A549 (cell line): ENCODE measurements around the gene PIGV.

Source experiments
- CHD2 ChIP-seq: fragments of 150-350 bp; IDR thresholded peaks from 2 replicates; pipeline ENCODE4 v1.6.1; 2014; ENCODE audit warnings: low read length; ENCODE audit not compliant: partially characterized antibody
- CTCF ChIP-seq: fragments of >200 bp; sonication (Bioruptor Twin); formaldehyde crosslinking; IDR thresholded peaks from 3 replicates; pipeline ENCODE4 v1.5.1; 2016
- HDAC2 ChIP-seq: fragments of 200-600 bp; sonication (generic); IDR thresholded peaks from 2 replicates; pipeline ENCODE4 v1.6.1; 2016
- HES2 ChIP-seq: fragments of >200 bp; sonication (Bioruptor Twin); formaldehyde crosslinking; IDR thresholded peaks from 2 replicates; pipeline ENCODE4 v1.6.1; 2016
- MAFK ChIP-seq: fragments of 450-650 bp; IDR thresholded peaks from 2 replicates; pipeline ENCODE4 v1.6.1; 2014; ENCODE audit not compliant: partially characterized antibody
- MYC ChIP-seq: IDR thresholded peaks from 2 replicates; pipeline ENCODE4 v1.6.1; 2012; ENCODE audit warnings: mild to moderate bottlenecking, inconsistent platforms, low read length, improper control_type of control experiment, borderline replicate concordance
- NR3C1 ChIP-seq: fragments of >200 bp; sonication (Bioruptor Twin); formaldehyde crosslinking; IDR thresholded peaks from 3 replicates; pipeline ENCODE4 v1.6.1; 2017
- POLR2A ChIP-seq: IDR thresholded peaks from 2 replicates; pipeline ENCODE4 v1.6.1; 2012; ENCODE audit warnings: mild to moderate bottlenecking, low read length
- RARB ChIP-seq: fragments of 250-450 bp; sonication (Bioruptor Pico); IDR thresholded peaks from 2 replicates; pipeline ENCODE4 v1.8.0; 2021; ENCODE audit warnings: mild to moderate bottlenecking, moderate library complexity
- RNF2 ChIP-seq: fragments of 200-600 bp; sonication (generic); IDR thresholded peaks from 2 replicates; pipeline ENCODE4 v1.6.1; 2016; ENCODE audit warnings: low read depth, mild to moderate bottlenecking, antibody characterized with exemption, moderate library complexity, borderline replicate concordance
- SMC3 ChIP-seq: fragments of >200 bp; sonication (Bioruptor Twin); formaldehyde crosslinking; IDR thresholded peaks from 3 replicates; pipeline ENCODE4 v1.6.1; 2018; ENCODE audit warnings: inconsistent platforms
- TP53 ChIP-seq: fragments of 250-450 bp; sonication (Bioruptor Pico); IDR thresholded peaks from 2 replicates; pipeline ENCODE4 v1.5.0; 2021; ENCODE audit warnings: mild to moderate bottlenecking, moderate library complexity
- USF2 ChIP-seq: fragments of 450-650 bp; IDR thresholded peaks from 2 replicates; pipeline ENCODE4 v1.6.1; 2014; ENCODE audit warnings: antibody characterized with exemption
- ZFP36 ChIP-seq: fragments of 450-650 bp; IDR thresholded peaks from 2 replicates; pipeline ENCODE4 v1.6.1; 2014; ENCODE audit warnings: borderline replicate concordance; ENCODE audit not compliant: partially characterized antibody

GRCh38 chr1:26775666-26776065 is 12.1 kb upstream of the PIGV start:
- TF ChIP-seq SMC3 (no peak), CTCF (no peak), HES2 (no peak), POLR2A (no peak), CHD2 (no peak), MYC (no peak), RARB (CRISPR knock-in tag) (no peak), USF2 (no peak), ZFP36 (no peak), MAFK (no peak), NR3C1 (no peak), RNF2 (no peak), TP53 (CRISPR knock-in tag) (no peak), HDAC2 (no peak)
